Neuronal stem cell (in vitro differentiated cells): ENCODE measurements around the gene COA4. TPM values are rescaled to one million over a fixed set of nuclear protein-coding genes. Genes with fewer than 3 reads are reported as not detected.

Experiments
- DNase-seq: peaks from one replicate; pipeline ENCODE4 v3.0.0-alpha.2; 2013; ENCODE audit warnings: low spot score
- H2AFZ ChIP-seq: one replicate; pipeline ENCODE4 v1.6.1; 2013; ENCODE audit warnings: mild to moderate bottlenecking, low read length, inconsistent platforms
- H2AK5ac ChIP-seq: 2 replicates; pipeline ENCODE4 v1.6.1; 2013; ENCODE audit warnings: low read depth, mild to moderate bottlenecking, inconsistent platforms, low read length, moderate library complexity, mixed read lengths
- H2BK120ac ChIP-seq: 2 replicates; pipeline ENCODE4 v1.6.1; 2013; ENCODE audit warnings: low read depth, mild to moderate bottlenecking, inconsistent platforms, low read length, moderate library complexity, mixed read lengths
- H2BK12ac ChIP-seq: one replicate; pipeline ENCODE4 v1.6.1; 2013; ENCODE audit warnings: low read length, inconsistent platforms
- H2BK15ac ChIP-seq: 2 replicates; pipeline ENCODE4 v1.6.1; 2013; ENCODE audit warnings: mild to moderate bottlenecking, low read length, inconsistent platforms, mixed read lengths
- H2BK5ac ChIP-seq: one replicate; pipeline ENCODE4 v1.6.1; 2013; ENCODE audit warnings: inconsistent platforms, mild to moderate bottlenecking, low read length, moderate library complexity
- H3K14ac ChIP-seq: one replicate; pipeline ENCODE4 v1.6.1; 2013; ENCODE audit warnings: low read length, inconsistent platforms
- H3K18ac ChIP-seq: 2 replicates; pipeline ENCODE4 v1.6.1; 2013; ENCODE audit warnings: low read length, inconsistent platforms
- H3K23ac ChIP-seq: 2 replicates; pipeline ENCODE4 v1.6.1; 2013; ENCODE audit warnings: low read depth, mild to moderate bottlenecking, mixed read lengths, low read length, inconsistent platforms; ENCODE audit not compliant: poor library complexity
- H3K27ac ChIP-seq: replicated peaks from 3 replicates; pipeline ENCODE4 v1.5.1; 2013; ENCODE audit warnings: low read length, inconsistent platforms
- H3K27me3 ChIP-seq, 3 experiments: 2 replicates each; pipeline ENCODE4 v1.6.1; 2013; ENCODE audit warnings: low read length in 3 of 3, mild to moderate bottlenecking in 2 of 3, inconsistent platforms in 1 of 3, low read depth in 1 of 3, mixed read lengths in 1 of 3, moderate library complexity in 1 of 3; ENCODE audit not compliant: control insufficient read depth in 3 of 3, insufficient read depth in 3 of 3
- H3K36me3 ChIP-seq, 2 donors: replicated peaks in 1 of 2; 2 replicates each; pipeline ENCODE4 v1.6.1; 2013; ENCODE audit warnings: low read length in 2 of 2; ENCODE audit not compliant: control insufficient read depth in 2 of 2, insufficient read depth in 2 of 2
- H3K4ac ChIP-seq: 2 replicates; pipeline ENCODE4 v1.6.1; 2013; ENCODE audit warnings: inconsistent platforms, mild to moderate bottlenecking, low read length, moderate library complexity
- H3K4me1 ChIP-seq, 2 donors: 1 replicate in 1 of 2; 2 replicates in 1 of 2; pipeline ENCODE4 v1.6.1; 2013; ENCODE audit warnings: low read length in 2 of 2, low read depth in 1 of 2; ENCODE audit not compliant: control insufficient read depth in 2 of 2, insufficient read depth in 1 of 2
- H3K4me2 ChIP-seq: one replicate; pipeline ENCODE4 v1.6.1; 2013; ENCODE audit warnings: mild to moderate bottlenecking, low read length, inconsistent platforms; ENCODE audit not compliant: insufficient read depth, poor library complexity, severe bottlenecking
- H3K4me3 ChIP-seq, 2 donors: 2 replicates each; pipeline ENCODE4 v1.5.1; 2013; ENCODE audit warnings: low read length in 2 of 2, mild to moderate bottlenecking in 2 of 2, inconsistent platforms in 1 of 2, moderate library complexity in 1 of 2
- H3K79me1 ChIP-seq: one replicate; pipeline ENCODE4 v1.6.1; 2013; ENCODE audit warnings: low read depth, mild to moderate bottlenecking, inconsistent platforms, low read length, moderate library complexity
- H3K9ac ChIP-seq: one replicate; pipeline ENCODE4 v1.6.1; 2013; ENCODE audit warnings: mild to moderate bottlenecking, low read depth, low read length, inconsistent platforms; ENCODE audit not compliant: poor library complexity
- H3K9me3 ChIP-seq, 2 donors: replicated peaks in 1 of 2; 2 replicates each; pipeline versions ENCODE3 to v1.6.1; 2013; ENCODE audit warnings: low read length in 2 of 2, mild to moderate bottlenecking in 2 of 2, inconsistent platforms in 1 of 2, low read depth in 1 of 2, mixed read lengths in 1 of 2, moderate library complexity in 1 of 2; ENCODE audit not compliant: control insufficient read depth in 2 of 2, insufficient read depth in 1 of 2
- H4K8ac ChIP-seq: one replicate; pipeline ENCODE4 v1.6.1; 2013; ENCODE audit warnings: low read depth, mild to moderate bottlenecking, inconsistent platforms, low read length, moderate library complexity
- H4K91ac ChIP-seq: one replicate; pipeline ENCODE4 v1.6.1; 2013; ENCODE audit warnings: low read length, low read depth, mild to moderate bottlenecking, inconsistent platforms; ENCODE audit not compliant: poor library complexity
- WGBS, 2 donors: extraction: QIAGEN DNeasy Blood & Tissue Kit; methylation state at CpG; one replicate each; pipeline ENCODE4 v1.1.7; 2013; ENCODE audit warnings: missing lambda C conversion rate in 2 of 2, mixed read lengths in 1 of 2; ENCODE audit not compliant: insufficient read length in 2 of 2, insufficient replicate concordance in 1 of 2; ENCODE audit errors: extremely low coverage in 2 of 2; 5-methylcytosine and 5-hydroxymethylcytosine counted together
- polyA plus RNA-seq, 2 experiments: library from polyadenylated mRNA; stranded (reverse); fragments of 200-250 nt; gene quantifications; one replicate each; pipeline ENCODE4 v1.2.3, GENCODE V29; 2013

Gene COA4
- polyA plus RNA-seq (2013, experiment 1 of 2) = 102 TPM
- 102 TPM for polyA plus RNA-seq (2013, experiment 2 of 2)

DNA sequence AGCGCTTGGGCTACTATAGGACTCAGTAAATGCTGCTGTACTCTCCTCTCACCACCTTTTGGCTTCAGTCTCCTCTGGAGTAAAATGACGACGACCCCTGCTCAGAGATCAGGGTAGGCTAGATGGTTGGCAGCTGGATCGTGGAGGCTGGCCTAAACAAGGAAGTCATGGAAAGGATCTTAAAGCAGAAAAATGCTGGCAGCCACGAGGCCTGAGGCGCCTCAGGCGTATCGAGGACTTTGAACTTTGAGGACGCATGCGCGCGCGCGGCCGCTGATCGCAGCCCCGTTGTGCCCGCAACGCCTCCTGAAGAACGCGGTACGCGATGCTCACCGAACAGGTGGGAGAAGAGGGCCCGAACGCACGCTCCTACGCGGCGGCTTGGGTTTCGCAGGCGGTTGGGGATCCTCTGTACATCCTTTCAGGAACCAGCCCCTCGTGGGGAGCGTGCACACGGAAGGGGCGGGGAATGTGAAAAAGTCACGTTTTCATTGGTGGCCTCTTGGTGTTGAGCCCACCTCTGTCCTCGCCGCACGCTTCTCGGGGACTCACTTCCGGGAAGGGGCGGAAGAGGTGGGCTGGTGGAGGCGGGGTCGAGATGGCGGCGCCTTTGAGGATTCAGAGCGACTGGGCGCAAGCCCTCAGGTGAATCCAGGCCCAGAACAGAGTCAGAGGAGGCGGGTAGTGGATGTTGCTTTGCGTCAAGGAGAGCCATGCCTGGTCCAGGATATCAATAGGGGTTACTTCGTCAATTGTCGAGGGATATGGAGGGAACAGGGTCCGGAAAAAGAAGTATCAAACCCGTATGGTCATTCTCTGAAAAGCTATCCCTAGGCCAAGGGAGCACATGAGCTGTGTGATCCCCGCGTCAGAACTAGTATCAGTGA, at the start of gene COA4, which contains the start of gene PAAF1:
Gene COA4 (minus strand): TSS at position 423 of the 887 bp plus-strand sequence. CDS start 3,468 bp downstream, outside the sequence.
Gene PAAF1 (plus strand): TSS at position 576 of the 887 bp plus-strand sequence. CDS start 23 bp downstream, at position 599.
- Histone ChIP-seq H2BK120ac (no peak within 1 kb of the TSS), H2AK5ac (peak within 1 kb of the TSS; percentile 44), H2BK15ac (no peak within 1 kb of the TSS), H3K4me3 (peak within 1 kb of the TSS; percentile 60 to 94), H2BK12ac (no peak within 1 kb of the TSS), H3K9ac (peak within 1 kb of the TSS; percentile 94), H3K4ac (no peak within 1 kb of the TSS), H4K8ac (no peak within 1 kb of the TSS), H3K23ac (peak within 1 kb of the TSS; percentile 66), H2AFZ (peak within 1 kb of the TSS; percentile 78), H3K4me1 (peaks cover 6 to 7% of the 10 kb centered on the region in 2 donors), H3K14ac (peak within 1 kb of the TSS; percentile 85), H4K91ac (peak within 1 kb of the TSS; percentile 7), H3K36me3 (peaks cover 16 to 56% of the 10 kb centered on the region in 2 donors), H3K18ac (peak within 1 kb of the TSS; percentile 87), H3K9me3 (peaks cover 0 to 3% of the 10 kb centered on the region in 2 donors), H3K27me3 (no peaks in the 10 kb centered on the region), H3K27ac (peak within 1 kb of the TSS; percentile 87), H3K4me2 (peak within 1 kb of the TSS; percentile 89), H2BK5ac (peak within 1 kb of the TSS; percentile 31), H3K79me1 (peaks cover 9% of the 10 kb centered on the region)
- no CpG with 5 or more reads among the region's 57 CpGs for WGBS, 2 donors
- DNase-seq = peak; percentile 99

DNA sequence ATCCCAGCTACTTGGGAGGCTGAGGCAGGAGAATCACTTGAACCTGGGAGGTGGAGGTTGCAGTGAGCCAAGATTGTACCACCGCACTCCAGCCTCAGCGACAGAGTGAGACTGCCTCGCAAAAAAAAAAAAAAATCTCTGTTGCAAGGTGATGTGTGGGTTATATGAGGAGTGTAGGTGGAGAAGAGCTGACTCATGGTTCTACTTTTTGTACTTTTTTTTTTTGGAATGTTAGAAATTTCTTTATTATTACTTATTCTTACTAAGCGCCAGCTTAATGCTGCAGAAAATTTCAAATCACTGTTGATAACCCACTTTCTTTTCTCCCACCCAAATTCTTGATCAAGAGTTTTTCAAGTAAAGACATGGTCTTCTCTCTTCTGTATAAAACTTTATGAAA, 44.5 kb upstream of the COA4 start:
- H3K36me3 ChIP-seq = peaks cover 20 to 81% of the 10 kb centered on the region in 2 donors
- no peak overlapping the region for H2BK5ac ChIP-seq
- WGBS, 2 donors = no CpG with 5 or more reads among the region's 4 CpGs

DNA sequence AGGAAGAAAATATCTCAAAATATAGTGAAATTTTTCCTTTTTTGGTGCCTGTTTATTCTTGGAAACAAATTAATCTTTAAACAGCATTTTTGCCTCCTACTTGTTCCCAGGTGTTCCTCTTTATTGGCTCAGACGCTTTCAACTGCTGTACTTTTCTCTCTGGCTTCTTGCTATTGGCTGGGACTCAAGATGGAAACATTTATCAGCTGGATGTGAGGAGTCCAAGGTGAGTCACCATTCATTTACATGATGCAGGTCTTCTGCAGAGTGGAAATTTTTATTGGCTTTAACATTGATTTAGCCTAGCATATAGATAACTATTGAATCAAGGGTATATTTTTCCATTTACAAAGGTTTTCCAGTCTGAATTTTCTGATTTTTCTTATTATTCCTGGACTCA, 39.8 kb upstream of the COA4 start:
- Histone ChIP-seq H2BK5ac (no peak overlapping the region), H2BK120ac (no peak overlapping the region), H2AFZ (no peak overlapping the region), H2BK15ac (no peak overlapping the region), H3K36me3 (peaks cover 16 to 92% of the 10 kb centered on the region in 2 donors), H3K23ac (no peak overlapping the region), H2AK5ac (no peak overlapping the region), H4K91ac (no peak overlapping the region), H3K14ac (no peak overlapping the region), H3K4me1 (no peaks in the 10 kb centered on the region), H4K8ac (no peak overlapping the region), H3K27me3 (no peaks in the 10 kb centered on the region), H3K9ac (no peak overlapping the region), H3K79me1 (no peaks in the 10 kb centered on the region), H3K9me3 (no peaks in the 10 kb centered on the region), H3K18ac (no peak overlapping the region), H3K4me2 (no peak overlapping the region), H3K4me3 (no peak overlapping the region), H2BK12ac (no peak overlapping the region), H3K27ac (no peak overlapping the region), H3K4ac (no peak overlapping the region)
- no CpG with 5 or more reads among the region's 1 CpG for WGBS, 2 donors
- no peak for DNase-seq

More for the DNA sequence above, 44.5 kb upstream of the COA4 start:
- H3K79me1 ChIP-seq = no peaks in the 10 kb centered on the region
- no peak overlapping the region for H3K27ac ChIP-seq
- H2BK120ac ChIP-seq = no peak overlapping the region
- no peak overlapping the region for H2AFZ ChIP-seq
- no peak overlapping the region for H2BK12ac ChIP-seq
- H3K18ac ChIP-seq = no peak overlapping the region
- no peak overlapping the region for H3K14ac ChIP-seq
- no peaks in the 10 kb centered on the region for H3K9me3 ChIP-seq
- H3K4ac ChIP-seq = no peak overlapping the region
- H3K9ac ChIP-seq = no peak overlapping the region
- no peak overlapping the region for H3K4me2 ChIP-seq
- H3K23ac ChIP-seq = no peak overlapping the region
- no peak overlapping the region for H3K4me3 ChIP-seq
- H4K91ac ChIP-seq = no peak overlapping the region
- no peaks in the 10 kb centered on the region for H3K27me3 ChIP-seq
- DNase-seq = no peak
- H4K8ac ChIP-seq = no peak overlapping the region
- H2BK15ac ChIP-seq = no peak overlapping the region
- H3K4me1 ChIP-seq = no peaks in the 10 kb centered on the region
- H2AK5ac ChIP-seq = no peak overlapping the region

DNA sequence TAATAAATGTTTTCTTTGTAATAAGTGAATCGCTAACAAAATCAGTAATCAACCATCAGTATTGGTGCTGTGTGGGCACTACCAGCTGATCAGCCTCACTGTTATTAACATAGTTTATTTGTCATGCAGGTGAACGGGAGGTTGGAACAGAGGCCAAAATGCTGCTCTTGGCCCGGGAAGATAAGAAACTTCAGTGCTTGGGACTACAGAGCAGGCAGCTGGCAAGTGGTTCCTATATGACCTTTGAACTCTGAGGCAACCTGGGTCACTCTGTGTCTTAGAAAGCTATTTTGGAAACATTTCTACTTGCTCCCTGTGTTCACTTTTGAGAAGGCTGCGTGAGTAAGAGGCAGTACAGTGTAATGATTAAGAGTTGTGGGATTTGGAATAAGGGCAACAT, 37.6 kb upstream of the COA4 start:
- H2BK5ac ChIP-seq = no peak overlapping the region
- peaks cover 15 to 95% of the 10 kb centered on the region in 2 donors for H3K36me3 ChIP-seq
- no peak overlapping the region for H4K91ac ChIP-seq
- H3K79me1 ChIP-seq = no peaks in the 10 kb centered on the region
- H3K4me2 ChIP-seq = no peak overlapping the region
- no peak overlapping the region for H3K4ac ChIP-seq
- no peak overlapping the region for H3K9ac ChIP-seq
- no CpG with 5 or more reads among the region's 4 CpGs for WGBS, 2 donors
- no peak overlapping the region for H2AK5ac ChIP-seq
- H3K27ac ChIP-seq = no peak overlapping the region
- H2BK15ac ChIP-seq = no peak overlapping the region
- H3K27me3 ChIP-seq = no peaks in the 10 kb centered on the region
- H3K14ac ChIP-seq = no peak overlapping the region
- no peak overlapping the region for H2BK12ac ChIP-seq
- H2AFZ ChIP-seq = no peak overlapping the region
- no peaks in the 10 kb centered on the region for H3K9me3 ChIP-seq
- no peak overlapping the region for H2BK120ac ChIP-seq
- no peak overlapping the region for H3K23ac ChIP-seq
- no peaks in the 10 kb centered on the region for H3K4me1 ChIP-seq
- no peak for DNase-seq
- H4K8ac ChIP-seq = no peak overlapping the region
- H3K18ac ChIP-seq = no peak overlapping the region
- H3K4me3 ChIP-seq = no peak overlapping the region
